ENCODE data around the gene FBXW11.

DNA sequence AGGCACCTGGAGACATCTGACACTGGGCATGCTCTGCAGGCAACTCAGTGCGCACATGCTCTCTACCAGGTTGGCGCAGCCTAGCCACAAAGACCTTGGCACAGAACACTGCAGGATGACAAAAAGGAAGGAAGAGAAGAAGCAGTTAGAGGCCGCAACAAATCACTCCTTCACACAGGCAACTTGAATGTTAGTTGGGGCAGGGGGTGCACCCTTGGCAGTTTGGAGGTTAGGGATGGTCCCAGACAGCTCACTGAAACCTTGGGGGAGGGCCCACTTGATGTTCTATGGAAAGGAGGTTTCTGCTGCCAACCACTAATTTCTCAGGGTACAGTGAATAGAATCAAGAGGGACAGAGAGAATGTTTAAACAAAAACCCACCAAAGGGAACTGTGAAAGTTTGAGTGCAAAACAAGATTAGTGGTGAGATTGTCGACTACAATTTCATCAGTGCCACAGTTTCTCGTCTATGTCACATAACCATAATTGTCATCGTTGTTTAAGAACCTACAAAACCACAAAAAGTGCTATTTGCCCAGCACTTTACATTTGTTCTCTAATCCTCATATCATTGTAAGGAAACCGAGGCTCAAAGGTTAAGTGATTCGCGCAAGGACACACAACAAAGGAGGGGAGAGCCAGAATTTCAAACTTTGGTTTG is 48.7 kb downstream of the FBXW11 start:
- TF ChIP-seq, protein P1, sequence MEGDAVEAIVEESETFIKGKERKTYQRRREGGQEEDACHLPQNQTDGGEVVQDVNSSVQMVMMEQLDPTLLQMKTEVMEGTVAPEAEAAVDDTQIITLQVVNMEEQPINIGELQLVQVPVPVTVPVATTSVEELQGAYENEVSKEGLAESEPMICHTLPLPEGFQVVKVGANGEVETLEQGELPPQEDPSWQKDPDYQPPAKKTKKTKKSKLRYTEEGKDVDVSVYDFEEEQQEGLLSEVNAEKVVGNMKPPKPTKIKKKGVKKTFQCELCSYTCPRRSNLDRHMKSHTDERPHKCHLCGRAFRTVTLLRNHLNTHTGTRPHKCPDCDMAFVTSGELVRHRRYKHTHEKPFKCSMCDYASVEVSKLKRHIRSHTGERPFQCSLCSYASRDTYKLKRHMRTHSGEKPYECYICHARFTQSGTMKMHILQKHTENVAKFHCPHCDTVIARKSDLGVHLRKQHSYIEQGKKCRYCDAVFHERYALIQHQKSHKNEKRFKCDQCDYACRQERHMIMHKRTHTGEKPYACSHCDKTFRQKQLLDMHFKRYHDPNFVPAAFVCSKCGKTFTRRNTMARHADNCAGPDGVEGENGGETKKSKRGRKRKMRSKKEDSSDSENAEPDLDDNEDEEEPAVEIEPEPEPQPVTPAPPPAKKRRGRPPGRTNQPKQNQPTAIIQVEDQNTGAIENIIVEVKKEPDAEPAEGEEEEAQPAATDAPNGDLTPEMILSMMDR (IDR thresholded peaks at IDR 0.05), result no peak
- TF ChIP-seq POLR2A (IDR thresholded peaks at IDR 0.05), result no peak

Measured in heart left ventricle (tissue), 13 donors.